ENCODE data around the gene PHGDH. TPM values are rescaled to one million over a fixed set of nuclear protein-coding genes. Genes with fewer than 3 reads are reported as not detected.

PHGDH gene
- total RNA-seq, 4 donors from 2014 or later, result 16.7 to 34.9 (median 26.4) TPM

DNA sequence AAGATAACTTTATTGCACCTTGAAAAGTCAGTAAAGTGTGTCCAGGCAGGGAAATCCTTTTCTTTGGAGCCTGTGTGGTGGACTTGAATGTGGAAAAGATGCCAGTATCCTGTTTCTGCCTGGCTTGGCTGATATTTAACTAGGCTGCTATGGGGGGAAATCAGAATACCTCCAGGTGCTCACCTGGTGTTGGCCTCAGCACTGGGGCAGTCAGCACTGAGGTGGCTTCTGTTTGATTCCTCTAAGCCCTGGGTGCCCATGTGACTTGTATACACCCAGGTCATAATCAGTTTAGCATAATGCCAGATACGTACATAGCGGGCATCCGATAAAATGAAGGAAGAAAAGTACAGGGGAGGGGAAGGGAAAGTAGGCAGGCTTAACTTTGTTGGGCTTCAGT, 7.2 kb downstream of the PHGDH start:
- Histone ChIP-seq H3K9me3 (no peaks in the 10 kb centered on the region), H3K27ac (no peak overlapping the region), H3K4me1 (peaks cover 0 to 12% (median 4%) of the 10 kb centered on the region in 3 donors), H3K27me3 (no peaks in the 10 kb centered on the region), H3K4me3 (no peak overlapping the region), H3K36me3 (peaks cover 0 to 33% of the 10 kb centered on the region in 2 donors)
- ATAC-seq, result no peak
- 60 to 100% methylated on average over 1 to 3 of the region's 3 CpGs for WGBS, 2 donors (ENCODE audit: low coverage in 1 of 2)
- TF ChIP-seq EP300 (IDR thresholded peaks at IDR 0.05) (no peak), POLR2AphosphoS5 (IDR thresholded peaks at IDR 0.05) (no peak), POLR2A (IDR thresholded peaks at IDR 0.05) (no peak)
- TF ChIP-seq, protein P1, sequence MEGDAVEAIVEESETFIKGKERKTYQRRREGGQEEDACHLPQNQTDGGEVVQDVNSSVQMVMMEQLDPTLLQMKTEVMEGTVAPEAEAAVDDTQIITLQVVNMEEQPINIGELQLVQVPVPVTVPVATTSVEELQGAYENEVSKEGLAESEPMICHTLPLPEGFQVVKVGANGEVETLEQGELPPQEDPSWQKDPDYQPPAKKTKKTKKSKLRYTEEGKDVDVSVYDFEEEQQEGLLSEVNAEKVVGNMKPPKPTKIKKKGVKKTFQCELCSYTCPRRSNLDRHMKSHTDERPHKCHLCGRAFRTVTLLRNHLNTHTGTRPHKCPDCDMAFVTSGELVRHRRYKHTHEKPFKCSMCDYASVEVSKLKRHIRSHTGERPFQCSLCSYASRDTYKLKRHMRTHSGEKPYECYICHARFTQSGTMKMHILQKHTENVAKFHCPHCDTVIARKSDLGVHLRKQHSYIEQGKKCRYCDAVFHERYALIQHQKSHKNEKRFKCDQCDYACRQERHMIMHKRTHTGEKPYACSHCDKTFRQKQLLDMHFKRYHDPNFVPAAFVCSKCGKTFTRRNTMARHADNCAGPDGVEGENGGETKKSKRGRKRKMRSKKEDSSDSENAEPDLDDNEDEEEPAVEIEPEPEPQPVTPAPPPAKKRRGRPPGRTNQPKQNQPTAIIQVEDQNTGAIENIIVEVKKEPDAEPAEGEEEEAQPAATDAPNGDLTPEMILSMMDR (IDR thresholded peaks at IDR 0.05), result no peak

DNA sequence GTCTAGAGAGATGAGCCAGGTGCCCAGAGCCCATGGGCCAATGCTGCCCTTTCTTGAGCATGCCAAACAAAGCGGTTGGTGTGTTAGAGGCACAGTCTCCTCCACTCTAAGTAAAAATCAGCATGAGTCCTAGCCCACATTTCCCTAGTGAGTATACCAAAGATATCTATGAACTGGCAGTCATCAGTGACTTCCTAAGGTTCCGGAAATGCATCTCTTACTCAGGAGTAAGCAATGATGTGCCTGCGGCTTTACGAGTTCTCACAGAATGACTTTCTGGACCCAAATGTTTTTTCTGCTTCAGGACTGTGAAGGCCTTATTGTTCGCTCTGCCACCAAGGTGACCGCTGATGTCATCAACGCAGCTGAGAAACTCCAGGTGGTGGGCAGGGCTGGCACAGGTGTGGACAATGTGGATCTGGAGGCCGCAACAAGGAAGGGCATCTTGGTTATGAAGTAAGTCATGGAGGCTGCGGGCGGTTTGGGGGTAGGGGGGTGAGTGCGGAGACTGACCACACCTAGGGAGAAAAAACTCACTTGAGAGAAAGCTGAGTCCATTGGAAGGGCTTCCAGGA, 9.2 kb downstream of the PHGDH start:
- peaks cover 0 to 51% of the 10 kb centered on the region in 2 donors for H3K36me3 ChIP-seq
- 94% methylated on average over 6 to 9 of the region's 11 CpGs for WGBS, 2 donors (ENCODE audit: low coverage in 1 of 2)
- H3K4me3 ChIP-seq, result no peak overlapping the region
- TF ChIP-seq POLR2AphosphoS5 (IDR thresholded peaks at IDR 0.05) (no peak), POLR2A (IDR thresholded peaks at IDR 0.05) (no peak), EP300 (IDR thresholded peaks at IDR 0.05) (no peak)
- TF ChIP-seq, protein P1 (IDR thresholded peaks at IDR 0.05), result no peak
- H3K27me3 ChIP-seq, result no peaks in the 10 kb centered on the region
- no peaks in the 10 kb centered on the region for H3K4me1 ChIP-seq
- H3K27ac ChIP-seq, result no peak overlapping the region
- ATAC-seq, result no peak
- no peaks in the 10 kb centered on the region for H3K9me3 ChIP-seq

DNA sequence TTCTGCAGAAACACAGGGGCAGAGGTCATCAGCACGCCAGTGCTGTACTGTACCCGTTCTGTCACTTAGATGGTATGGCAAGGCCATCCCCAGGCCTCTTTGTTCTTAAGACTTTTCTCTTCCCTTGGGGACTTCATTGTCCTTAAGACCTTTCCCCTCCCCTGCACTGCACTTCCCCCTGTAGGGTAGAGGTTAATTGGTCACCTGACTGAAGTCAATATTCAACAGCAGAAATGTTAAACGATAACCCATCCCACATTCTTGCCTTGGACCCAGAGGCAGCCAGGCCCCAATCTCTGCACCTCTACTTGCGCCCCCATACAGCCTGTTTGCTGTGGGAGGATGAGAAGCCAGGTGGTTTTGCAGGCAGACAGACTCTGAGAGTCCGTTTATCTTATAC, 10.2 kb downstream of the PHGDH start:
- Histone ChIP-seq H3K27ac (no peak overlapping the region), H3K4me1 (no peaks in the 10 kb centered on the region), H3K4me3 (no peak overlapping the region), H3K27me3 (no peaks in the 10 kb centered on the region), H3K9me3 (no peaks in the 10 kb centered on the region), H3K36me3 (peaks cover 0 to 58% of the 10 kb centered on the region in 2 donors)
- ATAC-seq, result no peak
- no peak for TF ChIP-seq EP300 (IDR thresholded peaks at IDR 0.05)
- TF ChIP-seq POLR2A (IDR thresholded peaks at IDR 0.05), result no peak
- no peak for TF ChIP-seq POLR2AphosphoS5 (IDR thresholded peaks at IDR 0.05)
- TF ChIP-seq, protein P1 (IDR thresholded peaks at IDR 0.05), result no peak
- 68 to 87% methylated on average over 3 to 5 of the region's 5 CpGs for WGBS, 2 donors (ENCODE audit: low coverage in 1 of 2)

DNA sequence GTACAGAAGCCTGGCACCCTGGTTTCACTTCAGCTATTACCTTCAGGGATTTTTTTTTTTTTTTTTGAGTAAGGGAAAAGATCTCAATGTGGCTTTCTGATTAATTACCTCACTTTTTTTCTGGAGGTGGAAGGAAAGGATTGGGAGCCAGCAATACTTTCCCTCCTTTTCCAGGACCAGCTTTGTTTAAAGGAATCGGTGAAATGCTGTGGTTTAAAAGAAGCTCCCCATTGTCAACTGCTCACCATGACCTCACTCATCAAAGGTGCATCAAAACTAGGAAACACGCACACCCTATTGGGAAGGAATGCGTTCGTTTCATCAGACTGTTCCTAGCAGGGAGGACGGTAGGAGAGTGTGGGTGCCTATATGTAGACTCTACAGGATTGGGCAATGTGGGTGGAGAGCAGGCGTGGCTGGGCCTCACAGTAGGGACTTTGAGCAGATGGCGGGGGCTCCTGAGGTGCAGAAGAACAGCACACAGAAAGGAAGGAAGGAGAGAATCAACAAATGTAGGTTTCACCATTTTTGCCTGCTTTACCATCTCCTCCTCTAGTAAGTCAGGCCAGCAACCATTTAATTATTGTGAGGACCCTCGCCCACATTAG, 13.0 kb downstream of the PHGDH start:
- no peak overlapping the region for H3K4me3 ChIP-seq
- no peaks in the 10 kb centered on the region for H3K4me1 ChIP-seq
- H3K27ac ChIP-seq, result no peak overlapping the region
- peaks cover 0 to 82% of the 10 kb centered on the region in 2 donors for H3K36me3 ChIP-seq
- ATAC-seq, result no peak
- H3K9me3 ChIP-seq, result no peaks in the 10 kb centered on the region
- WGBS, 2 donors (ENCODE audit: low coverage in 1 of 2), result 84 to 95% methylated on average over 4 to 7 of the region's 8 CpGs
- H3K27me3 ChIP-seq, result no peaks in the 10 kb centered on the region
- TF ChIP-seq POLR2A (IDR thresholded peaks at IDR 0.05), result no peak
- TF ChIP-seq POLR2AphosphoS5 (IDR thresholded peaks at IDR 0.05), result no peak
- TF ChIP-seq, protein P1 (IDR thresholded peaks at IDR 0.05), result no peak
- TF ChIP-seq EP300 (IDR thresholded peaks at IDR 0.05), result no peak

DNA sequence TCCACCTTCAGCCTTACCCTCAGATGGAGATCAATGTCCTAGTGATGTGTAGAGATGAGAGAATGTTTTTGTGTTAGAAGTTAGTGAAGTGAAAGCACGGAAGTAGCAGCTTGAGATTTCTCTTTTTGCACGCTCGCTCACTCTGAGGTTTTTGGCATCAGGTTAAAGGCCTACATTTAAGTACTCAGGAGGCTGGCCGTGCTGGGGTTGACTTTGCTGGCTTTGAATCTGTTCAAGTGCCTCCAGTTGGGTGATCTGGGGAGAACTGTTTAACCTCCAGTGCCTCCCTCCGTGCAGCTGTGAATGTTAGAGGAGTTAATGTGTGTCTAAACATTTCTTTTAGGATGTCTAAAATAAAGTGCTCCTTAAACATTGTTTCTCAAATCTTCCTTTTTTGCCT, 13.9 kb downstream of the PHGDH start:
- TF ChIP-seq EP300 (IDR thresholded peaks at IDR 0.05), result no peak
- TF ChIP-seq POLR2A (IDR thresholded peaks at IDR 0.05), result no peak
- TF ChIP-seq, protein P1 (IDR thresholded peaks at IDR 0.05), result no peak
- no peak for TF ChIP-seq POLR2AphosphoS5 (IDR thresholded peaks at IDR 0.05)

More for the DNA sequence above, 13.9 kb downstream of the PHGDH start:
- Histone ChIP-seq H3K9me3 (no peaks in the 10 kb centered on the region), H3K4me3 (no peak overlapping the region), H3K27ac (no peak overlapping the region), H3K4me1 (no peaks in the 10 kb centered on the region), H3K27me3 (no peaks in the 10 kb centered on the region), H3K36me3 (peaks cover 0 to 91% of the 10 kb centered on the region in 2 donors)
- WGBS, 2 donors (ENCODE audit: low coverage in 1 of 2), result 86 to 89% methylated on average over 5 of the region's 5 CpGs
- no peak for ATAC-seq
